ENCODE data around the gene TOR4A.

DNA sequence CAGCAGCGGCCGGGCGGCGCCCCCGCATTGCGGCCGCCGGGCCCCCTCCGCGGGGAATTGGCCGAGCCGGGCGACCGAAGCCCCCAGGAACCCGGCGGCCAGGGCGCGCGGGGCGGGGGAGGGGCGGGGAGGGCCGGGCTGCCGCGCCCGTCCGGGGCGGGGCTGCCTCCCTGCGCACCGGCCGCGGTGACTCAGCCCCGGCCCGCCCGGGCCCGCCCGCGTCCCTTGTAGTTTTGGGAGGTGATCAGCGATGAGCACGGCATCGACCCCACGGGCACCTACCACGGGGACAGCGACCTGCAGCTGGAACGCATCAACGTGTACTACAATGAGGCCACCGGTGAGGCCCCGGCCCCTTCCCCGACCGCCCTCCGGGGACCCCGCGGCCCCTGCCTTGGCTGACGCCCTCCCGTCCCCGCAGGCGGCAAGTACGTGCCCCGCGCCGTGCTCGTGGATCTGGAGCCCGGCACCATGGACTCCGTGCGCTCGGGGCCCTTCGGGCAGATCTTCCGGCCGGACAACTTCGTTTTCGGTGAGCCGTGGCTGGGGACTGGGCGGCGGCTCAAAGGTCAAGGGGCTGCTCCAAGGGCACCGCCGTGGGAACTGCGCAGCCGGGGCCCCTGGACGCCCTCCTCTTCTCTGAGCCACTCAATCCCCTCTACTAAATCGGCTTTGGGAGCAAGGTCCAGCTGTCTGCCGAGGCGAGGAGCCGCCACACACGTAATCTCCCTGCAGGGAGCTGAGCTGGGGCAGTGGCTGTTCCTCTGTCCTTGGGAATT lies 35.8 kb upstream of the TOR4A start:
- no peak for TF ChIP-seq CTCF (IDR thresholded peaks at IDR 0.05; ENCODE audit: borderline replicate concordance, extremely low read depth, low read length, poor library complexity, severe bottlenecking)
- TF ChIP-seq EZH2 (IDR thresholded peaks at IDR 0.05; ENCODE audit: borderline replicate concordance, low read depth, low read length, severe bottlenecking): no peak
